ENCODE measurements around the gene MARCKS. TPM values are rescaled to one million over a fixed set of nuclear protein-coding genes. Genes with fewer than 3 reads are reported as not detected.

MARCKS gene
- total and polyA plus RNA-seq, 2 of the 13 experiments (the other 11 are each of a cell fraction or from before 2014, with no cell fraction given) = 30.5 to 39.5 TPM

DNA sequence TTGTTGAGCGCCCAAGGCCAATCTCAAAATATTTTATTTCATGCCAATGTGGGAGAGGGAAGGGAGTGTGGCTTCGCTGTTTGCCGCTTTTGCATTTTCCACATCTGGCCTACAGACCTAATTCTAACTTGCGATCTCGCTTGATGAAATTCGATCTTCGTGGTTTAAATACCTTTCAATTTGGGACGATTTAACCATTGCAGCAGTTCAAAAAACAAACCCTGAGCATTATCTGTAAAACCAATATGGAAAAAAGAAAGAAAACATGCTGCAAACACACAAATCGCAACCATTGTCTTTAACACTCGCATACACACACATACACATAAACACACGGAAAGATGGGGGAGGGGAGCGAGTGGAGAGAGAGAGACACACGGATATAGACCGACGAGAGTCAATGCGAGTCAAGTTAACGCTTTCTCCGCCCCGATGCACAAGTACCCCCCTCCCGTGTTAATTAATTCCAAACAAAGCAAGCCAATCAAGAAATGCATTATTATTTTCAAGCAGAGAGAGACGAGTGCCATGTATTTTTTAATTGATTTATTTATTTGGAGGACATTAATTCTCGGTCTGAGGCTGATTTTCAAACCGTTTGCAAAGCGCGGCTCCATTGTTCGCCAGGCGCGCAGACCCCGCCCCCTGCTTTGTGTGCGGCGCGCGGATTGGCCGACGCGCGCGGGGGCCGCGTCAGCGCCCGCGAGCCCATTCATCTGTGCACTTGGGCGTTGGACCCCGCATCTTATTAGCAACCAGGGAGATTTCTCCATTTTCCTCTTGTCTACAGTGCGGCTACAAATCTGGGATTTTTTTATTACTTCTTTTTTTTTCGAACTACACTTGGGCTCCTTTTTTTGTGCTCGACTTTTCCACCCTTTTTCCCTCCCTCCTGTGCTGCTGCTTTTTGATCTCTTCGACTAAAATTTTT, at the start of gene MARCKS (continued):
- TF ChIP-seq, protein P1, sequence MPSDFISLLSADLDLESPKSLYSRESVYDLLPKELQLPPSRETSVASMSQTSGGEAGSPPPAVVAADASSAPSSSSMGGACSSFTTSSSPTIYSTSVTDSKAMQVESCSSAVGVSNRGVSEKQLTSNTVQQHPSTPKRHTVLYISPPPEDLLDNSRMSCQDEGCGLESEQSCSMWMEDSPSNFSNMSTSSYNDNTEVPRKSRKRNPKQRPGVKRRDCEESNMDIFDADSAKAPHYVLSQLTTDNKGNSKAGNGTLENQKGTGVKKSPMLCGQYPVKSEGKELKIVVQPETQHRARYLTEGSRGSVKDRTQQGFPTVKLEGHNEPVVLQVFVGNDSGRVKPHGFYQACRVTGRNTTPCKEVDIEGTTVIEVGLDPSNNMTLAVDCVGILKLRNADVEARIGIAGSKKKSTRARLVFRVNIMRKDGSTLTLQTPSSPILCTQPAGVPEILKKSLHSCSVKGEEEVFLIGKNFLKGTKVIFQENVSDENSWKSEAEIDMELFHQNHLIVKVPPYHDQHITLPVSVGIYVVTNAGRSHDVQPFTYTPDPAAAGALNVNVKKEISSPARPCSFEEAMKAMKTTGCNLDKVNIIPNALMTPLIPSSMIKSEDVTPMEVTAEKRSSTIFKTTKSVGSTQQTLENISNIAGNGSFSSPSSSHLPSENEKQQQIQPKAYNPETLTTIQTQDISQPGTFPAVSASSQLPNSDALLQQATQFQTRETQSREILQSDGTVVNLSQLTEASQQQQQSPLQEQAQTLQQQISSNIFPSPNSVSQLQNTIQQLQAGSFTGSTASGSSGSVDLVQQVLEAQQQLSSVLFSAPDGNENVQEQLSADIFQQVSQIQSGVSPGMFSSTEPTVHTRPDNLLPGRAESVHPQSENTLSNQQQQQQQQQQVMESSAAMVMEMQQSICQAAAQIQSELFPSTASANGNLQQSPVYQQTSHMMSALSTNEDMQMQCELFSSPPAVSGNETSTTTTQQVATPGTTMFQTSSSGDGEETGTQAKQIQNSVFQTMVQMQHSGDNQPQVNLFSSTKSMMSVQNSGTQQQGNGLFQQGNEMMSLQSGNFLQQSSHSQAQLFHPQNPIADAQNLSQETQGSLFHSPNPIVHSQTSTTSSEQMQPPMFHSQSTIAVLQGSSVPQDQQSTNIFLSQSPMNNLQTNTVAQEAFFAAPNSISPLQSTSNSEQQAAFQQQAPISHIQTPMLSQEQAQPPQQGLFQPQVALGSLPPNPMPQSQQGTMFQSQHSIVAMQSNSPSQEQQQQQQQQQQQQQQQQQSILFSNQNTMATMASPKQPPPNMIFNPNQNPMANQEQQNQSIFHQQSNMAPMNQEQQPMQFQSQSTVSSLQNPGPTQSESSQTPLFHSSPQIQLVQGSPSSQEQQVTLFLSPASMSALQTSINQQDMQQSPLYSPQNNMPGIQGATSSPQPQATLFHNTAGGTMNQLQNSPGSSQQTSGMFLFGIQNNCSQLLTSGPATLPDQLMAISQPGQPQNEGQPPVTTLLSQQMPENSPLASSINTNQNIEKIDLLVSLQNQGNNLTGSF (CRISPR knock-in tag; IDR thresholded peaks at IDR 0.05) = no peak
- TF ChIP-seq ATF7-NPFF (CRISPR knock-in tag; IDR thresholded peaks at IDR 0.05; ENCODE audit: low read depth) (0 out of 2 replicates have a peak, but pooled peaks have one; percentile 38), DR1 (CRISPR knock-in tag; IDR thresholded peaks at IDR 0.05) (no peak), JDP2 (CRISPR knock-in tag; IDR thresholded peaks at IDR 0.05; ENCODE audit: borderline replicate concordance) (no peak)
- TF ChIP-seq, protein P2, sequence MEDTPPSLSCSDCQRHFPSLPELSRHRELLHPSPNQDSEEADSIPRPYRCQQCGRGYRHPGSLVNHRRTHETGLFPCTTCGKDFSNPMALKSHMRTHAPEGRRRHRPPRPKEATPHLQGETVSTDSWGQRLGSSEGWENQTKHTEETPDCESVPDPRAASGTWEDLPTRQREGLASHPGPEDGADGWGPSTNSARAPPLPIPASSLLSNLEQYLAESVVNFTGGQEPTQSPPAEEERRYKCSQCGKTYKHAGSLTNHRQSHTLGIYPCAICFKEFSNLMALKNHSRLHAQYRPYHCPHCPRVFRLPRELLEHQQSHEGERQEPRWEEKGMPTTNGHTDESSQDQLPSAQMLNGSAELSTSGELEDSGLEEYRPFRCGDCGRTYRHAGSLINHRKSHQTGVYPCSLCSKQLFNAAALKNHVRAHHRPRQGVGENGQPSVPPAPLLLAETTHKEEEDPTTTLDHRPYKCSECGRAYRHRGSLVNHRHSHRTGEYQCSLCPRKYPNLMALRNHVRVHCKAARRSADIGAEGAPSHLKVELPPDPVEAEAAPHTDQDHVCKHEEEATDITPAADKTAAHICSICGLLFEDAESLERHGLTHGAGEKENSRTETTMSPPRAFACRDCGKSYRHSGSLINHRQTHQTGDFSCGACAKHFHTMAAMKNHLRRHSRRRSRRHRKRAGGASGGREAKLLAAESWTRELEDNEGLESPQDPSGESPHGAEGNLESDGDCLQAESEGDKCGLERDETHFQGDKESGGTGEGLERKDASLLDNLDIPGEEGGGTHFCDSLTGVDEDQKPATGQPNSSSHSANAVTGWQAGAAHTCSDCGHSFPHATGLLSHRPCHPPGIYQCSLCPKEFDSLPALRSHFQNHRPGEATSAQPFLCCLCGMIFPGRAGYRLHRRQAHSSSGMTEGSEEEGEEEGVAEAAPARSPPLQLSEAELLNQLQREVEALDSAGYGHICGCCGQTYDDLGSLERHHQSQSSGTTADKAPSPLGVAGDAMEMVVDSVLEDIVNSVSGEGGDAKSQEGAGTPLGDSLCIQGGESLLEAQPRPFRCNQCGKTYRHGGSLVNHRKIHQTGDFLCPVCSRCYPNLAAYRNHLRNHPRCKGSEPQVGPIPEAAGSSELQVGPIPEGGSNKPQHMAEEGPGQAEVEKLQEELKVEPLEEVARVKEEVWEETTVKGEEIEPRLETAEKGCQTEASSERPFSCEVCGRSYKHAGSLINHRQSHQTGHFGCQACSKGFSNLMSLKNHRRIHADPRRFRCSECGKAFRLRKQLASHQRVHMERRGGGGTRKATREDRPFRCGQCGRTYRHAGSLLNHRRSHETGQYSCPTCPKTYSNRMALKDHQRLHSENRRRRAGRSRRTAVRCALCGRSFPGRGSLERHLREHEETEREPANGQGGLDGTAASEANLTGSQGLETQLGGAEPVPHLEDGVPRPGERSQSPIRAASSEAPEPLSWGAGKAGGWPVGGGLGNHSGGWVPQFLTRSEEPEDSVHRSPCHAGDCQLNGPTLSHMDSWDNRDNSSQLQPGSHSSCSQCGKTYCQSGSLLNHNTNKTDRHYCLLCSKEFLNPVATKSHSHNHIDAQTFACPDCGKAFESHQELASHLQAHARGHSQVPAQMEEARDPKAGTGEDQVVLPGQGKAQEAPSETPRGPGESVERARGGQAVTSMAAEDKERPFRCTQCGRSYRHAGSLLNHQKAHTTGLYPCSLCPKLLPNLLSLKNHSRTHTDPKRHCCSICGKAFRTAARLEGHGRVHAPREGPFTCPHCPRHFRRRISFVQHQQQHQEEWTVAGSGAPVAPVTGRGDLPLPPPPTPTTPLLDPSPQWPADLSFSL (CRISPR knock-in tag; IDR thresholded peaks at IDR 0.05) = peak; percentile 84
